Heart right ventricle (tissue), 16 donors: Measurements from ENCODE around the gene TPH2. TPM values are rescaled to one million over a fixed set of nuclear protein-coding genes. Genes with fewer than 3 reads are reported as not detected.

ENCODE experiments used
- ATAC-seq, 8 donors: fragments of 200-7000 bp; cut with Tn5 transposase; one replicate each; pipeline ENCODE4 v1.9.1; 2020; ENCODE audit warnings: mild to moderate bottlenecking in 8 of 8, moderate library complexity in 8 of 8, moderate number of reproducible peaks in 1 of 8
- DNase-seq, 2 donors: peaks; one replicate each; pipeline ENCODE4 v3.0.0-alpha.2; 2020
- H3K27ac ChIP-seq, 10 donors: fragments of 200-600 bp; sonication (generic) in 2 of 10; one replicate each; pipeline versions ENCODE4 v1.5.0 to v1.8.0; 2020 to 2022; ENCODE audit warnings: mild to moderate bottlenecking in 3 of 10
- H3K27me3 ChIP-seq, 7 donors: fragments of 200-600 bp; one replicate each; pipeline ENCODE4 v1.8.0; 2021 to 2022; ENCODE audit warnings: mild to moderate bottlenecking in 2 of 7
- H3K36me3 ChIP-seq, 9 donors: fragments of 200-600 bp; sonication (generic) in 1 of 9; one replicate each; pipeline versions ENCODE4 v1.5.0 to v1.8.0; 2020 to 2022; ENCODE audit warnings: mild to moderate bottlenecking in 2 of 9
- H3K4me1 ChIP-seq, 9 donors: fragments of 200-600 bp; sonication (generic) in 1 of 9; one replicate each; pipeline versions ENCODE4 v1.5.0 to v1.8.0; 2020 to 2022; ENCODE audit warnings: mild to moderate bottlenecking in 4 of 9
- H3K4me3 ChIP-seq, 10 donors: fragments of 200-600 bp; sonication (generic) in 2 of 10; one replicate each; pipeline versions ENCODE4 v1.5.0 to v1.8.0; 2020 to 2022; ENCODE audit warnings: mild to moderate bottlenecking in 7 of 10, moderate library complexity in 2 of 10
- H3K9me3 ChIP-seq, 11 donors: fragments of 200-600 bp in 10 of 11; sonication (generic) in 2 of 11; one replicate each; pipeline versions ENCODE4 v1.5.0 to v1.8.0; 2013 to 2022; ENCODE audit warnings: mild to moderate bottlenecking in 2 of 11, control low read depth in 1 of 11, moderate library complexity in 1 of 11
- WGBS, 2 donors: extraction: QIAGEN DNeasy Blood & Tissue Kit; methylation state at CpG; one replicate each; pipeline ENCODE4 v1.1.7; 2013; ENCODE audit warnings: inconsistent platforms in 1 of 2; 5-methylcytosine and 5-hydroxymethylcytosine counted together
- intact Hi-C, 10 donors: fragments of 100-400 bp; cut with DNase I; formaldehyde crosslinking; loops; one replicate each; pipeline versions ENCODE4 v1.11.1 to v1.14.2; 2022
- polyA plus RNA-seq, 2 donors: library from polyadenylated mRNA; stranded (reverse); fragments of 200-250 nt; gene quantifications; one replicate each; pipeline ENCODE4 v1.2.3, GENCODE V29; 2013
- total RNA-seq, 10 donors: library from RNA; stranded (reverse); fragmentation: NEBNext Ultra II Directional in 3 of 10; extraction: Animal tissue kit (Norgen Biotek cat#: 25700) in 3 of 10; gene quantifications; one replicate each; pipeline versions ENCODE4 v1.2.1 to v1.2.4, GENCODE V29; 2021 to 2023
- TF ChIP-seq, protein P1 (sequence below), 9 donors: fragments of 200-600 bp; sonication (generic) in 2 of 9; IDR thresholded peaks; one replicate each; pipeline versions ENCODE4 v1.5.0 to v1.8.0; 2021 to 2022; ENCODE audit warnings: antibody characterized with exemption in 9 of 9, mild to moderate bottlenecking in 5 of 9, moderate library complexity in 1 of 9
- donor health status: Arrhythmogenic right ventricular cardiomyopathy.
- donor health status: ischemic (EF 13 %, LVEDD 7.1; RV severe dilation, severe dysfunction).
- donor health status: healthy with polysubstance abuse.
- donor health status: DM: no; HTN: yes; CAD: no.
- donor health status: DM: no; HTN: no; CAD: no.
- donor health status: ischemic (EF 25% LVEDD 6.9; RV normal size, moderate dysfunction).
- donor health status: ischemic (EF 25% LVEDD 5.7; RV mildly dilated, moderate dysfunction).
- donor health status: healthy.
- donor health status: DM: yes; HTN: yes; CAD: no.
- donor health status: Ischemic cardiomyopathy.
- donor health status: ischemic (EF 35%, LVEDD 5.7; RV mildly dilated, moderate dysfunction).
- donor health status: nonischemic (EF 11% LVEDD 7.7; RV severe dilation, severe dysfunction).
- donor health status: DM: yes; HTN: yes; CAD: no.
- donor health status: PGD.
- donor health status: ischemic (EF 29% LVEDD 5.4; RV normal size, mild dysfunction).
- donor health status: nonischemic (EF 23%, LVEDD 6.1; RV moderate dilation, normal function).

The TPH2 gene
- total and polyA plus RNA-seq, 12 donors: not detected

DNA sequence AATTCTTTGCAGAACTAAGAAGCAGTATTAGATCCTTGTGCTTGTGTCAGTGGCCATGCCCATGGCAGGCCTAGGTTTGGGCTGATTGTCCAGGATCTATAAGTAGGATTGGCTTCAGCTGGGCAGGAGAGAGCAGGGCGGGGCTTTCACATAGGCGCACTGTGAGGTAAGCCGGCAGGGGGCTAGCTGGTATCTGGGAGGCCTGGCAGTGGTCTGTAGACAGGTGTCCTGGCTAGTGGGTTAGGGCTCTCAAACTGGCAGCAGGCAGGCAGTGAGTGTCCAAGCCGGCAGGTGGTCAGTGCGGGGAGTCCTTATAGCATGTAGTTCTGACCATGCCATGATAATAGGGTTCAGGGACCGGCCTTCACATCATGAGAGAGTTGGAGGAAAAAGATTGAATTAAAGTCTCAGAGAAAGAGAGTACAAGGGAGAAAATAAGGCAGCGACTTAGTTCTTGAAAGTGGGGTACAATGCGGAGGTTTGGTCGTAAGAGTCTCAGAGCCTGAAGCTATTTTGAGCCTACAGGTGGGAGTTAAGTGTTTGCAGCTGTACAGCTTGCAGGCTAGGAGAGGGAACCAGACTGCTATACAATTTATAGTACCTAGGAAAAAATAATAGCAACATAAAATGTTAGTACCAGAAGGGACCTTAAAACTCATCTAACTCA is 137.4 kb downstream of the TPH2 start:
- Histone ChIP-seq H3K27me3 (no peaks in the 10 kb centered on the region), H3K9me3 (peaks cover 0 to 6% (median 0%) of the 10 kb centered on the region in 11 donors), H3K4me3 (no peak overlapping the region), H3K36me3 (no peaks in the 10 kb centered on the region), H3K4me1 (no peaks in the 10 kb centered on the region), H3K27ac (no peak overlapping the region)
- WGBS, 2 donors: 88 to 90% methylated on average over 9 of the region's 9 CpGs
- DNase-seq: no peak
- ATAC-seq: no peak
- intact Hi-C loops: no loop called here
- TF ChIP-seq, protein P1, sequence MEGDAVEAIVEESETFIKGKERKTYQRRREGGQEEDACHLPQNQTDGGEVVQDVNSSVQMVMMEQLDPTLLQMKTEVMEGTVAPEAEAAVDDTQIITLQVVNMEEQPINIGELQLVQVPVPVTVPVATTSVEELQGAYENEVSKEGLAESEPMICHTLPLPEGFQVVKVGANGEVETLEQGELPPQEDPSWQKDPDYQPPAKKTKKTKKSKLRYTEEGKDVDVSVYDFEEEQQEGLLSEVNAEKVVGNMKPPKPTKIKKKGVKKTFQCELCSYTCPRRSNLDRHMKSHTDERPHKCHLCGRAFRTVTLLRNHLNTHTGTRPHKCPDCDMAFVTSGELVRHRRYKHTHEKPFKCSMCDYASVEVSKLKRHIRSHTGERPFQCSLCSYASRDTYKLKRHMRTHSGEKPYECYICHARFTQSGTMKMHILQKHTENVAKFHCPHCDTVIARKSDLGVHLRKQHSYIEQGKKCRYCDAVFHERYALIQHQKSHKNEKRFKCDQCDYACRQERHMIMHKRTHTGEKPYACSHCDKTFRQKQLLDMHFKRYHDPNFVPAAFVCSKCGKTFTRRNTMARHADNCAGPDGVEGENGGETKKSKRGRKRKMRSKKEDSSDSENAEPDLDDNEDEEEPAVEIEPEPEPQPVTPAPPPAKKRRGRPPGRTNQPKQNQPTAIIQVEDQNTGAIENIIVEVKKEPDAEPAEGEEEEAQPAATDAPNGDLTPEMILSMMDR (IDR thresholded peaks at IDR 0.05): no peak

DNA sequence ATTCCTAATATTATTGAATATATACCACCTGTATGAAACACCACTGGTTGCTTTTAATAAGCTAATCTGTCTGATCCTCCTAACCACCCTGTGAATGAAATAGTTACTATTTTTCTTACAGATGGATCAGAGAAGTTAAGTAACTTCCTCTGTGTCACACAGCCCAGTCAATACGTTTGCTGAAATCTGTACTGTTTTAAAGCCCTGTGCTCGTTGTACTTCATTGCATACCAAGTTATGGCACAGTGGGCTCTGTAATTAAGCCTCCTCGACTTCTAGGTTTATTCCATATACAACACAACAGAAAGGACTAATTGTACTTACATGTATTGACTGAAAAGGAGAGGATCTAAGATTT is 137.9 kb downstream of the TPH2 start:
- no peaks in the 10 kb centered on the region for H3K27me3 ChIP-seq
- no peak for ATAC-seq
- intact Hi-C loops: no loop called here

DNA sequence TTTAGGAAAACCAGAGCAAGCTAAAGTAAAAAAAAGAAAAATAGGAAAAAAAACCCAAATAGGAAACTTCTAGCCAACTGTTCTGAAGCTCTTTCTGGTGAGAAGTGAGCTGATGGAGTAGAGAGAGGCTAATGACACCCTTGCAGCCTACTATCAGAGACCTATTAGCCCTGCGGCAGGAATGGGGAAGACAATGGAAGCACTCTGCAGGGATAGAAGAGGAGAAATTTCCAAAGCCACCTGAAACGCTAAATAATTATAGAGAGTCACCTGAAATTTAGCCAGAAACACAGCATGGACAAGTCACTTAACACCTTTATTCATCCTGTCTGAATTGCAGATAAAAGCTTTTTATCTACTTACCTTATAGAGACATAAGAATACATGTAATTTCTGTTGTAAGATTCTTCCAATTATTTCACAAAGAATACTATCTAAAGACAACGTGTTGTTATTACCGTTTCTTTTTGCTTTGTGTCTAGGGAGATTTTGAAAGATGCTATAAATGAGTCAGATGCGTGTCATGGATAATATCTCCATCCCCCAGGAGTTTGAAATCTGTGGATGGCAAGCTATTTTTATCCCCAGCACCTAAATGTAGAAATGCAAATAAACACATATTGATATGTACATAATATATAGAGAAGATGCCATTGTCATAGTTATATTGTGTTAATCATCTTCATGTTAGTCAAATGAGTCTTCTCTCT is 138.6 kb downstream of the TPH2 start:
- Histone ChIP-seq H3K4me3 (no peak overlapping the region), H3K27ac (no peak overlapping the region), H3K9me3 (no peaks in the 10 kb centered on the region), H3K36me3 (no peaks in the 10 kb centered on the region), H3K27me3 (no peaks in the 10 kb centered on the region), H3K4me1 (no peaks in the 10 kb centered on the region)
- intact Hi-C loops: no loop called here
- 69 to 73% methylated on average over 5 of the region's 5 CpGs for WGBS, 2 donors
- DNase-seq: no peak
- TF ChIP-seq, protein P1 (IDR thresholded peaks at IDR 0.05): no peak
- ATAC-seq: no peak

More for the DNA sequence above, 137.9 kb downstream of the TPH2 start:
- H3K4me3 ChIP-seq: no peak overlapping the region
- no peak for DNase-seq
- TF ChIP-seq, protein P1 (IDR thresholded peaks at IDR 0.05): no peak
- H3K36me3 ChIP-seq: no peaks in the 10 kb centered on the region
- H3K4me1 ChIP-seq: no peaks in the 10 kb centered on the region
- 71 to 74% methylated on average over 3 of the region's 3 CpGs for WGBS, 2 donors
- H3K27ac ChIP-seq: no peak overlapping the region
- peaks cover 0 to under 1% (median 0%) of the 10 kb centered on the region in 11 donors for H3K9me3 ChIP-seq

DNA sequence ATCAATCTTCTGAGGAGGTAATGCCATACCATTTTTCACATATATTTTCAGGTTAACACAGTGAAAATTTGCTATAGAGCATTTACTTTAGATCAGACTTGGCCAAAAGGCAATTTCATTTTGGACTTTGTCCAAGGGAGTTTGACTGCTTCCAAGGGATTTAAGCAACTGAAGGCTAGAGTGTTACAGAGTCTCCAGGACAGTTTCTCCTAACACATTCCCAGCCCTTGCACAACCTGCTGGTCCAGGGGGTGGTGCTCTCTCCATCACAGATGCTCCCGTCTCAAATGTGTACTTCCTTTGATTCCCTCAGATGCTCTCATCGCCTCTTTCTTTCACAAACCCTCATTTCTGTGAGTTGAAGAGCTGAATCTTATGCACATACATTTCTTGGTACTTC is 143.1 kb downstream of the TPH2 start:
- no peak for ATAC-seq
- Histone ChIP-seq H3K27me3 (no peaks in the 10 kb centered on the region), H3K27ac (no peak overlapping the region), H3K4me1 (no peaks in the 10 kb centered on the region), H3K4me3 (no peak overlapping the region), H3K36me3 (no peaks in the 10 kb centered on the region), H3K9me3 (no peaks in the 10 kb centered on the region)
- intact Hi-C loops: no loop called here
- DNase-seq: no peak
- WGBS, 2 donors: 47 to 55% methylated on average over 2 of the region's 2 CpGs
- TF ChIP-seq, protein P1 (IDR thresholded peaks at IDR 0.05): no peak

Other genes with a start within 250 kb of the TPH2 start
- gene RAB21, start 184.0 kb upstream of the TPH2 start, total RNA-seq: 100 to 1,000 TPM; 137 to 271 (median 211) TPM
- gene RAB21, start 184.0 kb upstream of the TPH2 start, polyA plus RNA-seq: 10 to 100 TPM; 10.2 to 37.6 TPM
- gene TBC1D15, start 99.1 kb upstream of the TPH2 start, total RNA-seq: 10 to 100 TPM; 24.6 to 33.8 (median 28.8) TPM
- gene TBC1D15, start 99.1 kb upstream of the TPH2 start, polyA plus RNA-seq: 10 to 100 TPM; 10.7 to 15.9 TPM